ENCODE data around the gene NUSAP1. TPM values are rescaled to one million over a fixed set of nuclear protein-coding genes. Genes with fewer than 3 reads are reported as not detected.
"Not testable (repeated sequence)": the region's sequence is repeated elsewhere in the genome, so short reads cannot be mapped to it uniquely, and the experiment has no call there.

The NUSAP1 gene
- 57.1 and 62.5 TPM in 2 replicates for polyA plus RNA-seq (2013)

- Histone ChIP-seq H3K23ac (ENCODE audit: low read length) (no peak within 1 kb of the TSS), H2BK5ac (ENCODE audit: low read depth, low read length, poor library complexity) (peak within 1 kb of the TSS; percentile 58), H3K79me2 (ENCODE audit: control insufficient read depth, insufficient read depth, low read length, poor library complexity) (peaks cover 10% of the 10 kb centered on the region), H3K18ac (ENCODE audit: low read length) (peak within 1 kb of the TSS; percentile 88), H3K4me2 (ENCODE audit: low read length) (peak within 1 kb of the TSS; percentile 85), H3K27ac (ENCODE audit: low read depth, low read length) (peak within 1 kb of the TSS; percentile 73), H3K79me1 (ENCODE audit: low read length) (peaks cover 7% of the 10 kb centered on the region), H3K27me3 (ENCODE audit: insufficient read depth, low read length) (no peaks in the 10 kb centered on the region), H3K36me3 (ENCODE audit: control insufficient read depth in 1 of 2, insufficient read depth in 2 of 2, low read length in 2 of 2) (no peaks in the 10 kb centered on the region), H3K4me3 (ENCODE audit: low read depth, low read length) (peak within 1 kb of the TSS; percentile 97), H4K91ac (ENCODE audit: low read depth, low read length) (peak within 1 kb of the TSS; percentile 67), H3K4ac (ENCODE audit: low read depth, low read length) (peak within 1 kb of the TSS; percentile 66), H3K9me3 (ENCODE audit: insufficient read depth, low read depth, low read length) (peaks cover 2% of the 10 kb centered on the region), H3K4me1 (ENCODE audit: control insufficient read depth in 1 of 2, insufficient read depth in 2 of 2, low read length in 2 of 2) (peaks cover 3 to 5% of the 10 kb centered on the region in 2 experiments), H4K8ac (ENCODE audit: low read depth, low read length) (peak within 1 kb of the TSS; percentile 94), H3K14ac (ENCODE audit: low read length) (peak within 1 kb of the TSS; percentile 64), H4K12ac (ENCODE audit: low read depth, low read length) (peak within 1 kb of the TSS; percentile 33), H2BK120ac (ENCODE audit: insufficient read depth, low read length, poor library complexity) (peak within 1 kb of the TSS; percentile 53), H2AFZ (ENCODE audit: insufficient read depth, low read length, poor library complexity) (peak within 1 kb of the TSS; percentile 100), H3K9ac (ENCODE audit: low read length) (peak within 1 kb of the TSS; percentile 95), H2BK12ac (ENCODE audit: low read length) (no peak within 1 kb of the TSS), H2AK5ac (ENCODE audit: low read length) (peak within 1 kb of the TSS; percentile 35)
- WGBS (ENCODE audit: extremely low coverage, insufficient coverage, insufficient read length), result no CpG with 5 or more reads among the region's 64 CpGs
- peak; percentile 100 for DNase-seq
Measured at GRCh38 chr15:41332194-41333025, at the start of gene NUSAP1, which contains the start of gene OIP5. Gene NUSAP1 (plus strand): TSS chr15:41332881. CDS start chr15:41332958, 77 bp downstream. Gene OIP5 (minus strand): TSS chr15:41332591. CDS start chr15:41332561, 30 bp downstream.

- H3K9me3 ChIP-seq (ENCODE audit: insufficient read depth, low read depth, low read length); H3K18ac ChIP-seq (ENCODE audit: low read length); H3K79me2 ChIP-seq (ENCODE audit: control insufficient read depth, insufficient read depth, low read length, poor library complexity); H3K4me3 ChIP-seq (ENCODE audit: low read depth, low read length); H3K27me3 ChIP-seq (ENCODE audit: insufficient read depth, low read length); H3K4ac ChIP-seq (ENCODE audit: low read depth, low read length); H3K4me1 ChIP-seq (ENCODE audit: control insufficient read depth in 1 of 2, insufficient read depth in 2 of 2, low read length in 2 of 2); H3K23ac ChIP-seq (ENCODE audit: low read length); DNase-seq: not testable (repeated sequence)
- peak overlapping the region; percentile 45 for H2AFZ ChIP-seq (ENCODE audit: insufficient read depth, low read length, poor library complexity)
- H4K12ac ChIP-seq (ENCODE audit: low read depth, low read length), result peak overlapping the region; percentile 81
- H2BK5ac ChIP-seq (ENCODE audit: low read depth, low read length, poor library complexity), result peak overlapping the region; percentile 35
- peaks cover 11% of the 10 kb centered on the region for H3K79me1 ChIP-seq (ENCODE audit: low read length)
- H3K14ac ChIP-seq (ENCODE audit: low read length), result peak overlapping the region; percentile 47
- peak overlapping the region; percentile 66 for H2BK12ac ChIP-seq (ENCODE audit: low read length)
- peak overlapping the region; percentile 69 for H2BK120ac ChIP-seq (ENCODE audit: insufficient read depth, low read length, poor library complexity)
- H2AK5ac ChIP-seq (ENCODE audit: low read length), result peak overlapping the region; percentile 72
- H4K8ac ChIP-seq (ENCODE audit: low read depth, low read length), result peak overlapping the region; percentile 94
- no CpG with 5 or more reads among the region's 19 CpGs for WGBS (ENCODE audit: extremely low coverage, insufficient coverage, insufficient read length)
- peak overlapping the region; percentile 84 for H4K91ac ChIP-seq (ENCODE audit: low read depth, low read length)
- H3K4me2 ChIP-seq (ENCODE audit: low read length), result peak overlapping the region; percentile 64
- H3K27ac ChIP-seq (ENCODE audit: low read depth, low read length), result peak overlapping the region; percentile 30
- H3K36me3 ChIP-seq (ENCODE audit: control insufficient read depth in 1 of 2, insufficient read depth in 2 of 2, low read length in 2 of 2), result peaks cover 17 to 25% of the 10 kb centered on the region in 2 experiments
- peak overlapping the region; percentile 44 for H3K9ac ChIP-seq (ENCODE audit: low read length)
Measured at GRCh38 chr15:41282980-41283652, 49.6 kb upstream of the NUSAP1 start.

GRCh38 chr15:41283653-41284426 lies 48.8 kb upstream of the NUSAP1 start:
- Histone ChIP-seq H2AK5ac (ENCODE audit: low read length) (peak overlapping the region; percentile 64), H4K8ac (ENCODE audit: low read depth, low read length) (peak overlapping the region; percentile 96), H3K36me3 (ENCODE audit: control insufficient read depth in 1 of 2, insufficient read depth in 2 of 2, low read length in 2 of 2) (peaks cover 17 to 28% of the 10 kb centered on the region in 2 experiments), H3K4me1 (ENCODE audit: control insufficient read depth in 1 of 2, insufficient read depth in 2 of 2, low read length in 2 of 2) (peaks cover 3 to 9% of the 10 kb centered on the region in 2 experiments), H4K12ac (ENCODE audit: low read depth, low read length) (peak overlapping the region; percentile 95), H4K91ac (ENCODE audit: low read depth, low read length) (peak overlapping the region; percentile 91), H3K4ac (ENCODE audit: low read depth, low read length) (peak overlapping the region; percentile 80), H3K18ac (ENCODE audit: low read length) (peak overlapping the region; percentile 99), H3K14ac (ENCODE audit: low read length) (peak overlapping the region; percentile 98), H3K4me3 (ENCODE audit: low read depth, low read length) (peak overlapping the region; percentile 100), H3K9me3 (ENCODE audit: insufficient read depth, low read depth, low read length) (peaks cover 1% of the 10 kb centered on the region), H3K79me1 (ENCODE audit: low read length) (peaks cover 11% of the 10 kb centered on the region), H3K23ac (ENCODE audit: low read length) (peak overlapping the region; percentile 74), H3K79me2 (ENCODE audit: control insufficient read depth, insufficient read depth, low read length, poor library complexity) (peaks cover 9% of the 10 kb centered on the region), H2BK5ac (ENCODE audit: low read depth, low read length, poor library complexity) (peak overlapping the region; percentile 77), H3K4me2 (ENCODE audit: low read length) (peak overlapping the region; percentile 91), H2BK12ac (ENCODE audit: low read length) (no peak overlapping the region), H3K27ac (ENCODE audit: low read depth, low read length) (peak overlapping the region; percentile 69), H3K9ac (ENCODE audit: low read length) (peak overlapping the region; percentile 100), H2BK120ac (ENCODE audit: insufficient read depth, low read length, poor library complexity) (peak overlapping the region; percentile 87), H3K27me3 (ENCODE audit: insufficient read depth, low read length) (no peaks in the 10 kb centered on the region), H2AFZ (ENCODE audit: insufficient read depth, low read length, poor library complexity) (peak overlapping the region; percentile 94)
- WGBS (ENCODE audit: extremely low coverage, insufficient coverage, insufficient read length), result no CpG with 5 or more reads among the region's 61 CpGs
- peak; percentile 98 to 100 for DNase-seq
